GM12878 (cell line): ENCODE results near the gene LILRB5. TPM values are rescaled to one million over a fixed set of nuclear protein-coding genes. Genes with fewer than 3 reads are reported as not detected.

Experiments
- ATF7 ChIP-seq: fragments of 450-650 bp; IDR thresholded peaks from 2 replicates; pipeline ENCODE4 v1.6.1; 2016; ENCODE audit warnings: low read depth, mild to moderate bottlenecking
- BCL3 ChIP-seq: IDR thresholded peaks from 2 replicates; pipeline ENCODE4 v1.6.1; 2011; ENCODE audit warnings: borderline replicate concordance, low read depth, mild to moderate bottlenecking, moderate library complexity, low read length; ENCODE audit not compliant: insufficient read depth, poor library complexity, severe bottlenecking
- ETV6 ChIP-seq, 2 experiments: fragments of 450-650 bp in 1 of 2; IDR thresholded peaks in 1 of 2; conservative IDR thresholded peaks in 1 of 2; 2 replicates each; pipeline ENCODE4 v1.6.1; 2014; ENCODE audit warnings: antibody characterized with exemption in 1 of 2, borderline replicate concordance in 1 of 2, low read depth in 1 of 2, mild to moderate bottlenecking in 1 of 2, moderate library complexity in 1 of 2
- GABPA ChIP-seq: IDR thresholded peaks from 2 replicates; pipeline ENCODE4 v1.6.1; 2014; ENCODE audit warnings: antibody characterized with exemption, low read depth, mild to moderate bottlenecking, inconsistent platforms
- JUND ChIP-seq: IDR thresholded peaks from 2 replicates; pipeline ENCODE4 v1.6.1; 2012; ENCODE audit warnings: low read depth, mild to moderate bottlenecking, low read length, improper control_type of control experiment, moderate library complexity
- KLF5 ChIP-seq: fragments of 450-650 bp; IDR thresholded peaks from 2 replicates; pipeline ENCODE4 v1.6.1; 2014; ENCODE audit warnings: mild to moderate bottlenecking; ENCODE audit not compliant: partially characterized antibody
- MEF2A ChIP-seq: IDR thresholded peaks from 2 replicates; pipeline ENCODE4 v1.6.1; 2011; ENCODE audit warnings: low read depth, mild to moderate bottlenecking, low read length, moderate library complexity; ENCODE audit not compliant: insufficient read depth
- MXI1 ChIP-seq: fragments of 150-350 bp; IDR thresholded peaks from 2 replicates; pipeline ENCODE4 v1.6.1; 2011; ENCODE audit warnings: low read depth, mild to moderate bottlenecking, inconsistent platforms, low read length, improper control_type of control experiment
- NFIC ChIP-seq: IDR thresholded peaks from 2 replicates; pipeline ENCODE4 v1.6.1; 2012; ENCODE audit warnings: low read depth, mild to moderate bottlenecking, inconsistent platforms, low read length, moderate library complexity
- PRDM15 ChIP-seq: fragments of 450-650 bp; formaldehyde crosslinking; IDR thresholded peaks from 2 replicates; pipeline ENCODE4 v1.4.0; 2020; ENCODE audit warnings: mild to moderate bottlenecking, moderate library complexity
- RAD51 ChIP-seq: fragments of 450-650 bp; IDR thresholded peaks from 2 replicates; pipeline ENCODE4 v1.6.1; 2016; ENCODE audit warnings: moderate library complexity, mild to moderate bottlenecking, inconsistent platforms
- RELA ChIP-seq: fragments of 450-650 bp; IDR thresholded peaks from 2 replicates; pipeline ENCODE4 v1.8.0; 2014; ENCODE audit warnings: borderline replicate concordance; ENCODE audit not compliant: partially characterized antibody
- SREBF1 ChIP-seq: IDR thresholded peaks from 2 replicates; pipeline ENCODE4 v1.6.1; 2012; ENCODE audit warnings: mild to moderate bottlenecking, low read length
- SUPT20H ChIP-seq: IDR thresholded peaks from 2 replicates; pipeline ENCODE4 v1.6.1; 2011; ENCODE audit warnings: low read depth, mild to moderate bottlenecking, low read length, moderate library complexity, borderline replicate concordance; ENCODE audit not compliant: control insufficient read depth
- ZNF207 ChIP-seq: fragments of 450-650 bp; IDR thresholded peaks from 2 replicates; pipeline ENCODE4 v1.6.1; 2014; ENCODE audit warnings: antibody characterized with exemption, mild to moderate bottlenecking, borderline replicate concordance
- ZNF622 ChIP-seq: fragments of 450-650 bp; IDR thresholded peaks from 2 replicates; pipeline ENCODE4 v1.6.1; 2017; ENCODE audit warnings: mild to moderate bottlenecking, inconsistent platforms
- polyA plus RNA-seq, 11 experiments: library from polyadenylated mRNA; depleted of rRNA in 4 of 11; unstranded in 6 of 11; stranded (reverse) in 5 of 11; fragments of >200 nt; fragmentation: Nextera tagmentation in 4 of 11; fragmentation: Illumina TruSeq in 1 of 11; extraction: Ambion mirVana in 4 of 11; extraction: Trizol in 1 of 11; gene quantifications; 1 replicate in 1 of 11; 2 replicates in 10 of 11; pipeline versions ENCODE4 v1.2.1 to v1.2.3, GENCODE V29; 2011 to 2016; ENCODE audit warnings: inconsistent platforms in 2 of 11, missing spikeins in 2 of 11, low read depth in 1 of 11
- total RNA-seq, 4 experiments: library from RNA; depleted of rRNA in 3 of 4; stranded (reverse); fragments of >200 nt in 3 of 4; fragmentation: Illumina TruSeq in 1 of 4; extraction: Trizol in 1 of 4; gene quantifications; 2 replicates each; pipeline versions ENCODE4 v1.2.1 to v1.2.3, GENCODE V29; 2013 to 2021
- TF ChIP-seq, protein P1 (sequence below): fragments of 450-650 bp; IDR thresholded peaks from 2 replicates; pipeline ENCODE4 v1.6.1; 2017; ENCODE audit warnings: mild to moderate bottlenecking, moderate library complexity
- TF ChIP-seq, protein P2 (sequence below): IDR thresholded peaks from 2 replicates; pipeline ENCODE4 v1.6.1; 2012; ENCODE audit warnings: low read depth, low read length, improper control_type of control experiment

The LILRB5 gene
- total and polyA plus RNA-seq, 10 of the 15 experiments (the other 5 are each of a cell fraction or from before 2014, with no cell fraction given) = 0.01 to 0.13 TPM; not detected in 8

GRCh38 chr19:54201172-54201701 lies 55.8 kb downstream of the LILRB5 start (continued):
- TF ChIP-seq RELA (no peak), ATF7 (no peak), PRDM15 (CRISPR knock-in tag) (peak; percentile 7; the same call in 1 of the 2 replicates), BCL3 (no peak), JUND (no peak), SUPT20H (no peak), ZNF207 (no peak), MEF2A (no peak), GABPA (no peak), ZNF622 (no peak), MXI1 (0 out of 2 replicates have a peak, but pooled peaks have one; percentile 49), NFIC (no peak), ETV6 (conservative IDR thresholded peaks at IDR 0.05 in 1 of 2, IDR thresholded peaks at IDR 0.05 in 1 of 2; ENCODE audit: borderline replicate concordance in 1 of 2, low read depth in 1 of 2) (0 out of 4 replicates have a peak, but pooled peaks of 1 of the 2 experiments have one; percentile 15), SREBF1 (no peak), KLF5 (no peak), RAD51 (no peak)
- TF ChIP-seq, protein P1, sequence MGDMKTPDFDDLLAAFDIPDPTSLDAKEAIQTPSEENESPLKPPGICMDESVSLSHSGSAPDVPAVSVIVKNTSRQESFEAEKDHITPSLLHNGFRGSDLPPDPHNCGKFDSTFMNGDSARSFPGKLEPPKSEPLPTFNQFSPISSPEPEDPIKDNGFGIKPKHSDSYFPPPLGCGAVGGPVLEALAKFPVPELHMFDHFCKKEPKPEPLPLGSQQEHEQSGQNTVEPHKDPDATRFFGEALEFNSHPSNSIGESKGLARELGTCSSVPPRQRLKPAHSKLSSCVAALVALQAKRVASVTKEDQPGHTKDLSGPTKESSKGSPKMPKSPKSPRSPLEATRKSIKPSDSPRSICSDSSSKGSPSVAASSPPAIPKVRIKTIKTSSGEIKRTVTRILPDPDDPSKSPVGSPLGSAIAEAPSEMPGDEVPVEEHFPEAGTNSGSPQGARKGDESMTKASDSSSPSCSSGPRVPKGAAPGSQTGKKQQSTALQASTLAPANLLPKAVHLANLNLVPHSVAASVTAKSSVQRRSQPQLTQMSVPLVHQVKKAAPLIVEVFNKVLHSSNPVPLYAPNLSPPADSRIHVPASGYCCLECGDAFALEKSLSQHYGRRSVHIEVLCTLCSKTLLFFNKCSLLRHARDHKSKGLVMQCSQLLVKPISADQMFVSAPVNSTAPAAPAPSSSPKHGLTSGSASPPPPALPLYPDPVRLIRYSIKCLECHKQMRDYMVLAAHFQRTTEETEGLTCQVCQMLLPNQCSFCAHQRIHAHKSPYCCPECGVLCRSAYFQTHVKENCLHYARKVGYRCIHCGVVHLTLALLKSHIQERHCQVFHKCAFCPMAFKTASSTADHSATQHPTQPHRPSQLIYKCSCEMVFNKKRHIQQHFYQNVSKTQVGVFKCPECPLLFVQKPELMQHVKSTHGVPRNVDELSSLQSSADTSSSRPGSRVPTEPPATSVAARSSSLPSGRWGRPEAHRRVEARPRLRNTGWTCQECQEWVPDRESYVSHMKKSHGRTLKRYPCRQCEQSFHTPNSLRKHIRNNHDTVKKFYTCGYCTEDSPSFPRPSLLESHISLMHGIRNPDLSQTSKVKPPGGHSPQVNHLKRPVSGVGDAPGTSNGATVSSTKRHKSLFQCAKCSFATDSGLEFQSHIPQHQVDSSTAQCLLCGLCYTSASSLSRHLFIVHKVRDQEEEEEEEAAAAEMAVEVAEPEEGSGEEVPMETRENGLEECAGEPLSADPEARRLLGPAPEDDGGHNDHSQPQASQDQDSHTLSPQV = no peak
- TF ChIP-seq, protein P2, sequence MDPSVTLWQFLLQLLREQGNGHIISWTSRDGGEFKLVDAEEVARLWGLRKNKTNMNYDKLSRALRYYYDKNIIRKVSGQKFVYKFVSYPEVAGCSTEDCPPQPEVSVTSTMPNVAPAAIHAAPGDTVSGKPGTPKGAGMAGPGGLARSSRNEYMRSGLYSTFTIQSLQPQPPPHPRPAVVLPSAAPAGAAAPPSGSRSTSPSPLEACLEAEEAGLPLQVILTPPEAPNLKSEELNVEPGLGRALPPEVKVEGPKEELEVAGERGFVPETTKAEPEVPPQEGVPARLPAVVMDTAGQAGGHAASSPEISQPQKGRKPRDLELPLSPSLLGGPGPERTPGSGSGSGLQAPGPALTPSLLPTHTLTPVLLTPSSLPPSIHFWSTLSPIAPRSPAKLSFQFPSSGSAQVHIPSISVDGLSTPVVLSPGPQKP = 0 out of 2 replicates have a peak, but pooled peaks have one; percentile 13
